Measurements from ENCODE around the gene MFNG. TPM values are rescaled to one million over a fixed set of nuclear protein-coding genes. Genes with fewer than 3 reads are reported as not detected.

MFNG gene
- total and polyA plus RNA-seq, 2 experiments from 2014 or later, result 2.6 to 6.4 TPM

DNA sequence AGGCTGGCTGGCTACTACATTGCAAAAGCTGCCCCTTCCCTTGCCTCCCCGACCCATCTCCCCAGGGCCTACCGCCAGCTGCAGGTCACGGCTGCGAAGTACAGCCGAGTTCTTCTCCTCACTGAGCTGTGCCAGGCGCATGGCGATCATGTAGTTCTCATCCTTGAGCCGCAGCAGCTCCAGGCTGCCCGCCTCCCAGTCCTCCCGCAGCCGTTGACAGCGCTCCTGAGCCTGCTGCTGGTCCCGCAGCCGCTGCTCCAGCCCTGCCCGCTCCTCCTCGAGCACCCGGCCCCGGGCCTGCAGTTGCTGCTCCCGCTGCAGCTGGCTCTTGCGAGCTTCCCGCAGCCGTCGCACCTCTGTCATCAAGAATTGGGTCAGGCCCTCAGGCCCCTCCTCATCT, 29.7 kb upstream of the MFNG start:
- peaks cover 10% of the 10 kb centered on the region for H3K4me1 ChIP-seq (ENCODE audit: low read depth)
- TF ChIP-seq, protein P1, sequence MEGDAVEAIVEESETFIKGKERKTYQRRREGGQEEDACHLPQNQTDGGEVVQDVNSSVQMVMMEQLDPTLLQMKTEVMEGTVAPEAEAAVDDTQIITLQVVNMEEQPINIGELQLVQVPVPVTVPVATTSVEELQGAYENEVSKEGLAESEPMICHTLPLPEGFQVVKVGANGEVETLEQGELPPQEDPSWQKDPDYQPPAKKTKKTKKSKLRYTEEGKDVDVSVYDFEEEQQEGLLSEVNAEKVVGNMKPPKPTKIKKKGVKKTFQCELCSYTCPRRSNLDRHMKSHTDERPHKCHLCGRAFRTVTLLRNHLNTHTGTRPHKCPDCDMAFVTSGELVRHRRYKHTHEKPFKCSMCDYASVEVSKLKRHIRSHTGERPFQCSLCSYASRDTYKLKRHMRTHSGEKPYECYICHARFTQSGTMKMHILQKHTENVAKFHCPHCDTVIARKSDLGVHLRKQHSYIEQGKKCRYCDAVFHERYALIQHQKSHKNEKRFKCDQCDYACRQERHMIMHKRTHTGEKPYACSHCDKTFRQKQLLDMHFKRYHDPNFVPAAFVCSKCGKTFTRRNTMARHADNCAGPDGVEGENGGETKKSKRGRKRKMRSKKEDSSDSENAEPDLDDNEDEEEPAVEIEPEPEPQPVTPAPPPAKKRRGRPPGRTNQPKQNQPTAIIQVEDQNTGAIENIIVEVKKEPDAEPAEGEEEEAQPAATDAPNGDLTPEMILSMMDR (IDR thresholded peaks at IDR 0.05; ENCODE audit: low read depth, low read length), result no peak
- no peak for DNase-seq (ENCODE audit: low read depth in 1 of 2, low spot score in 1 of 2)

DNA sequence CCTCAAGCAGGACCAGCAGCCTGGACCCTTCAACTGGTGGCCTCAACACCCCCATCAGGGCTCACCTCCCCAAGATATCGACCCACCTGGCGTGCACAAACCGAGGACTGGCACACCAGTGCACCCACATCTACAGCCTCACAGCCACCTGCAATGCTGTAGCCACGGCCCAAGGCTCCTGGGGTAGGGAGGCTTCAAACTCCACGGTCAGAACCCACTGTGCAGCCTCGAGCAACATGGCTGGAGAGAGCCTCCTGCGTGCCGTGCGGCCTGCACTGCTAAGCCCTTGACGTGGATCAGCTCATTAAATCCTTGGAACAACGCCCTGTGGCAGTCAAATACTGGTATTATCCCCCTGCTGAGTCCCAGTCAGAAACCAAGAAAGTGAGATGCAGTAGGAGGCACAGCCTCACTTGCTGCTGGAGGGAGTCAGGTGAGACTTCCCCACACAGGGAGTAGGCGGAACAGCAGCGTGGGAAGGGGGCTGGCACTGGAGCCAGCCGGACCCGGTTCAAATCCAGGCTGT, 28.4 kb upstream of the MFNG start:
- no peak for DNase-seq (ENCODE audit: low read depth in 1 of 2, low spot score in 1 of 2)
- peaks cover 10% of the 10 kb centered on the region for H3K4me1 ChIP-seq (ENCODE audit: low read depth)
- TF ChIP-seq, protein P1 (IDR thresholded peaks at IDR 0.05; ENCODE audit: low read depth, low read length), result no peak
- H3K27ac ChIP-seq, result no peak overlapping the region
- H3K36me3 ChIP-seq, result no peaks in the 10 kb centered on the region
- no peaks in the 10 kb centered on the region for H3K9me3 ChIP-seq (ENCODE audit: low read depth)
- H3K4me3 ChIP-seq, result no peak overlapping the region
- H3K27me3 ChIP-seq, result peaks cover 21% of the 10 kb centered on the region

More for the DNA sequence above, 29.7 kb upstream of the MFNG start:
- Histone ChIP-seq H3K36me3 (no peaks in the 10 kb centered on the region), H3K4me3 (no peak overlapping the region), H3K9me3 (ENCODE audit: low read depth) (no peaks in the 10 kb centered on the region), H3K27me3 (peaks cover 33% of the 10 kb centered on the region), H3K27ac (no peak overlapping the region)

DNA sequence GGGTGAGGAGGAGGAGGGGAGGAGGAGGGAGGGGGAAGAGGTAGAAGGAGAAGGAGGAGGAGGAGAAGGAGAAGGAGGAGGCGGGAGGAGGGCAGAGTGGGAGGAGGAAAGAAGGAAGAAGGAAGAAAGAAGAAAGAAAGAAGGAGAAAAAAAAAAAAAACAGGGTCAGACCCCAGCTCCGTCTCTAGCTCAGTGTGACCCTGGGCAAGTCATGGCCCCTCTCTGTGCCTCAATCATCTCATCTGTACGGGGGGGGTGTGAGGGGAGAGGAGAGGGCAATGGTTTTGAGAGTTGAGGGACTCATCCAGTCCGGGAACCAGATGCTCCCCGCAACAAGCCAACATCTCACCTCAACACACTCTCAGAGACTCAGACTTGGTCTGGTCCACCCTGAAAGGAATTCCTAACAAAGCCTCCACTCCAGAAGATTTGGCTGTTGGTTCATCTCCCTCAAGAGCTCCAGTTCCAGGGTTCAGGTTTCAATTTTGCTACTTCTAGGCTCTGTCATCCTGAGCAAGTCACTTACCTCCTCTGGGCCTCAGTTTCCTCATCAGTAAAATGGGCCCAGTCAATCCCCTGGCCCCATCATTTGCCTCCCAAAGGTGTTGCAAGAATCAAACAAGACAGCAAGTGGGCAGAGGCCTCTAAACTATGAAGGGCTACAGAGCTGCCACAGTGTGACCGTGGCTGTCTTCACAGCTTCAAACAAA, 25.4 kb upstream of the MFNG start:
- no peaks in the 10 kb centered on the region for H3K27me3 ChIP-seq
- DNase-seq (ENCODE audit: low read depth in 1 of 2, low spot score in 1 of 2), result no peak
- H3K4me3 ChIP-seq, result no peak overlapping the region
- peaks cover 14% of the 10 kb centered on the region for H3K4me1 ChIP-seq (ENCODE audit: low read depth)
- TF ChIP-seq, protein P1 (IDR thresholded peaks at IDR 0.05; ENCODE audit: low read depth, low read length), result no peak
- H3K27ac ChIP-seq, result peak overlapping the region; percentile 90
- no peaks in the 10 kb centered on the region for H3K9me3 ChIP-seq (ENCODE audit: low read depth)
- no peaks in the 10 kb centered on the region for H3K36me3 ChIP-seq

DNA sequence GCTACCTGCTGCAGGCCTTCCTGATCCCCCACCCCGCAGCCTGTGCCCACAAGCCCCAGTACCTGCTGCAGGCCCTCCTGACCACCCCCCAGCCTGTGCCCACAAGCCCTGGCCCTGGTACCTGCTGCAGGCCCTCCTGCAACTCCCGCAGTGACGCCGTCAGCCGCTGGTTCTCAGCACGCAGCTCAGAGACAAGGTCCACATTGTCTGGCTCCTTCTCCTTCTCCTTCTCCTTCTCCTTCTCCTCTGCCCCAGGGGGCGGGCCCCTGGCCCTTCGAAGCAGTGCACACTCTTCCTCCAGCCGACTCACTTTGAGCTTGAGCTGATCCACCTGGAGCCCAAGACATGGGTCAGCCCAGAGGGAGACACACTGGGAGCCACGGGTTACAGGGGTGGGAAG, 23.9 kb upstream of the MFNG start:
- H3K4me1 ChIP-seq (ENCODE audit: low read depth), result peaks cover 14% of the 10 kb centered on the region
- H3K27ac ChIP-seq, result no peak overlapping the region
- H3K27me3 ChIP-seq, result no peaks in the 10 kb centered on the region
- no peaks in the 10 kb centered on the region for H3K36me3 ChIP-seq
- H3K4me3 ChIP-seq, result no peak overlapping the region
- H3K9me3 ChIP-seq (ENCODE audit: low read depth), result no peaks in the 10 kb centered on the region
- no peak for DNase-seq (ENCODE audit: low read depth in 1 of 2, low spot score in 1 of 2)
- TF ChIP-seq, protein P1 (IDR thresholded peaks at IDR 0.05; ENCODE audit: low read depth, low read length), result no peak

DNA sequence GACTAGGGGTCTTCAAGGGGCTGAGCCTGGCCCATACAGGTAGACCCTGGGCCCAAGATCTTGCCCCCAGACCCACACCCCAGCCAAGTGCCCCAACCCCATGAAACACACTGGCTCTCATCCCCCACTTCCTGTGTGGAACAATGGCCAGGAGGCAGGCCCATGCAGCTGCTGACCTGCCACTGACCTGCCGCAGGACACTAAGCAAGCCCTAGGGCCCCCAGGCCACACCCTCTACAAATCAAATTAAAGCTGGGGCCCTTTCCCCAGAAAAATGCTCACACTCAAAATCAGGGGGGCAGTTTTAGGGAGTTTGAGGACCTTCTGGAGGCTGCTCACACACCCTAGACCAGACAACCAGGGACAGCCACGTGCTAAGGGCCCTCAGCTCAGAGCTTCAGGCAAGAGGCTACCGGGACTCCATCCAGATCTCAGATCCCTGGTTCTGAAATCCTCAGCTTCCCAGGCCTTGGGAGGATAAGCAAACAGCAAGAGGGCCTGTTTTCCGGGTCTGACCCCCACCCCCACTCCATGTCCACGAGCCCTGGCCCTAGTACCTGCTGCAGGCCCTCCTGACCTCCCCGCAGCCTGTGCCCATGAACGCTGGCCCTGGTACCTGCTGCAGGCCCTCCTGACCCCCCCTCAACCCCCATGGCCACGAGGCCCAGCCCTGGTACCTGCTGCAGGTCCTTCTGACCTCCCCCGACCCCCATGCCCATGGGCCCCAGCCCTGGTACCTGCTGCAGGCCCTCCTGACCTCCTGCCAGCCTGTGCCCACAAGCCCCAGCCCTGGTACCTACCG, 23.1 kb upstream of the MFNG start:
- H3K27me3 ChIP-seq, result no peaks in the 10 kb centered on the region
- H3K4me3 ChIP-seq, result no peak overlapping the region
- no peak for DNase-seq (ENCODE audit: low read depth in 1 of 2, low spot score in 1 of 2)
- TF ChIP-seq, protein P1 (IDR thresholded peaks at IDR 0.05; ENCODE audit: low read depth, low read length), result no peak
- no peak overlapping the region for H3K27ac ChIP-seq
- peaks cover 14% of the 10 kb centered on the region for H3K4me1 ChIP-seq (ENCODE audit: low read depth)
- H3K36me3 ChIP-seq, result no peaks in the 10 kb centered on the region
- H3K9me3 ChIP-seq (ENCODE audit: low read depth), result no peaks in the 10 kb centered on the region

Measured in cardiac muscle cell (in vitro differentiated cells and primary cell).